DND-41 (cell line): Measurements from ENCODE around the gene NKTR.

Experiments
- CTCF ChIP-seq: IDR thresholded peaks from 2 replicates; pipeline ENCODE4 v1.5.1; 2012; ENCODE audit warnings: borderline replicate concordance, low read length, moderate library complexity, mild to moderate bottlenecking; ENCODE audit not compliant: poor library complexity, severe bottlenecking; ENCODE audit errors: extremely low read depth
- EZH2 ChIP-seq: IDR thresholded peaks from 3 replicates; pipeline ENCODE4 v1.6.1; 2012; ENCODE audit warnings: borderline replicate concordance, low read depth, mild to moderate bottlenecking, moderate library complexity, low read length, inconsistent platforms; ENCODE audit not compliant: severe bottlenecking

- TF ChIP-seq CTCF (no peak), EZH2 (no peak)
Observed at GRCh38 chr3:42582474-42583070, 17.9 kb upstream of the NKTR start.
